ENCODE measurements around the gene CORO2B.

Gene CORO2B

GRCh38 chr15:68631601-68632051, 52.8 kb downstream of the CORO2B start:
- Histone ChIP-seq H3K36me3 (ENCODE audit: control insufficient read depth, insufficient read depth, low read length) (no peaks in the 10 kb centered on the region), H3K27ac (ENCODE audit: low read depth, low read length) (no peak overlapping the region), H3K27me3 (ENCODE audit: control insufficient read depth, insufficient read depth, low read length) (no peaks in the 10 kb centered on the region; the same call in 1 of the 2 replicates), H3K9me3 (ENCODE audit: control insufficient read depth, insufficient read depth, low read length) (no peaks in the 10 kb centered on the region), H3K4me3 (ENCODE audit: low read depth, low read length) (no peak overlapping the region), H3K9ac (ENCODE audit: low read depth, low read length) (no peak overlapping the region), H3K4me1 (ENCODE audit: control insufficient read depth, insufficient read depth, low read length) (no peaks in the 10 kb centered on the region)

GRCh38 chr15:68632101-68632500, 53.3 kb downstream of the CORO2B start:
- no peaks in the 10 kb centered on the region for H3K9me3 ChIP-seq (ENCODE audit: control insufficient read depth, insufficient read depth, low read length)
- no peaks in the 10 kb centered on the region; the same call in 1 of the 2 replicates for H3K27me3 ChIP-seq (ENCODE audit: control insufficient read depth, insufficient read depth, low read length)
- no peaks in the 10 kb centered on the region for H3K4me1 ChIP-seq (ENCODE audit: control insufficient read depth, insufficient read depth, low read length)
- H3K4me3 ChIP-seq (ENCODE audit: low read depth, low read length) = no peak overlapping the region
- no peak overlapping the region for H3K9ac ChIP-seq (ENCODE audit: low read depth, low read length)
- no peak overlapping the region for H3K27ac ChIP-seq (ENCODE audit: low read depth, low read length)
- H3K36me3 ChIP-seq (ENCODE audit: control insufficient read depth, insufficient read depth, low read length) = no peaks in the 10 kb centered on the region

- Histone ChIP-seq H3K4me3 (ENCODE audit: low read depth, low read length) (no peak overlapping the region), H3K36me3 (ENCODE audit: control insufficient read depth, insufficient read depth, low read length) (no peaks in the 10 kb centered on the region), H3K9me3 (ENCODE audit: control insufficient read depth, insufficient read depth, low read length) (no peaks in the 10 kb centered on the region), H3K27me3 (ENCODE audit: control insufficient read depth, insufficient read depth, low read length) (no peaks in the 10 kb centered on the region), H3K27ac (ENCODE audit: low read depth, low read length) (no peak overlapping the region), H3K9ac (ENCODE audit: low read depth, low read length) (no peak overlapping the region), H3K4me1 (ENCODE audit: control insufficient read depth, insufficient read depth, low read length) (no peaks in the 10 kb centered on the region)
These were observed 54.7 kb downstream of the CORO2B start for GRCh38 chr15:68633231-68634121.

GRCh38 chr15:68634122-68634482, 55.3 kb downstream of the CORO2B start:
- Histone ChIP-seq H3K4me1 (ENCODE audit: control insufficient read depth, insufficient read depth, low read length) (no peaks in the 10 kb centered on the region), H3K9me3 (ENCODE audit: control insufficient read depth, insufficient read depth, low read length) (no peaks in the 10 kb centered on the region), H3K4me3 (ENCODE audit: low read depth, low read length) (no peak overlapping the region), H3K27me3 (ENCODE audit: control insufficient read depth, insufficient read depth, low read length) (no peaks in the 10 kb centered on the region), H3K9ac (ENCODE audit: low read depth, low read length) (no peak overlapping the region), H3K27ac (ENCODE audit: low read depth, low read length) (no peak overlapping the region), H3K36me3 (ENCODE audit: control insufficient read depth, insufficient read depth, low read length) (no peaks in the 10 kb centered on the region)

- Histone ChIP-seq H3K27me3 (ENCODE audit: control insufficient read depth, insufficient read depth, low read length) (no peaks in the 10 kb centered on the region), H3K27ac (ENCODE audit: low read depth, low read length) (no peak overlapping the region), H3K4me1 (ENCODE audit: control insufficient read depth, insufficient read depth, low read length) (no peaks in the 10 kb centered on the region), H3K9me3 (ENCODE audit: control insufficient read depth, insufficient read depth, low read length) (no peaks in the 10 kb centered on the region), H3K4me3 (ENCODE audit: low read depth, low read length) (no peak overlapping the region), H3K36me3 (ENCODE audit: control insufficient read depth, insufficient read depth, low read length) (no peaks in the 10 kb centered on the region), H3K9ac (ENCODE audit: low read depth, low read length) (no peak overlapping the region)
These were observed 55.7 kb downstream of the CORO2B start for GRCh38 chr15:68634531-68634930.

GRCh38 chr15:68635141-68635540, 56.3 kb downstream of the CORO2B start:
- H3K27ac ChIP-seq (ENCODE audit: low read depth, low read length) = no peak overlapping the region
- no peaks in the 10 kb centered on the region for H3K4me1 ChIP-seq (ENCODE audit: control insufficient read depth, insufficient read depth, low read length)
- no peaks in the 10 kb centered on the region for H3K36me3 ChIP-seq (ENCODE audit: control insufficient read depth, insufficient read depth, low read length)
- H3K9ac ChIP-seq (ENCODE audit: low read depth, low read length) = no peak overlapping the region
- H3K9me3 ChIP-seq (ENCODE audit: control insufficient read depth, insufficient read depth, low read length) = no peaks in the 10 kb centered on the region
- no peak overlapping the region for H3K4me3 ChIP-seq (ENCODE audit: low read depth, low read length)
- no peaks in the 10 kb centered on the region for H3K27me3 ChIP-seq (ENCODE audit: control insufficient read depth, insufficient read depth, low read length)

GRCh38 chr15:68636256-68636655, 57.5 kb downstream of the CORO2B start:
- no peak overlapping the region for H3K27ac ChIP-seq (ENCODE audit: low read depth, low read length)
- H3K4me1 ChIP-seq (ENCODE audit: control insufficient read depth, insufficient read depth, low read length) = no peaks in the 10 kb centered on the region; the same call in 1 of the 2 replicates
- H3K27me3 ChIP-seq (ENCODE audit: control insufficient read depth, insufficient read depth, low read length) = no peaks in the 10 kb centered on the region

GRCh38 chr15:68637767-68638404, 59.1 kb downstream of the CORO2B start:
- Histone ChIP-seq H3K9ac (ENCODE audit: low read depth, low read length) (no peak overlapping the region), H3K36me3 (ENCODE audit: control insufficient read depth, insufficient read depth, low read length) (no peaks in the 10 kb centered on the region), H3K4me1 (ENCODE audit: control insufficient read depth, insufficient read depth, low read length) (no peaks in the 10 kb centered on the region; the same call in 1 of the 2 replicates), H3K27ac (ENCODE audit: low read depth, low read length) (no peak overlapping the region), H3K9me3 (ENCODE audit: control insufficient read depth, insufficient read depth, low read length) (no peaks in the 10 kb centered on the region), H3K4me3 (ENCODE audit: low read depth, low read length) (no peak overlapping the region), H3K27me3 (ENCODE audit: control insufficient read depth, insufficient read depth, low read length) (no peaks in the 10 kb centered on the region)

More at GRCh38 chr15:68636256-68636655, 57.5 kb downstream of the CORO2B start:
- Histone ChIP-seq H3K9ac (ENCODE audit: low read depth, low read length) (no peak overlapping the region), H3K4me3 (ENCODE audit: low read depth, low read length) (no peak overlapping the region), H3K9me3 (ENCODE audit: control insufficient read depth, insufficient read depth, low read length) (no peaks in the 10 kb centered on the region), H3K36me3 (ENCODE audit: control insufficient read depth, insufficient read depth, low read length) (no peaks in the 10 kb centered on the region)

GRCh38 chr15:68638953-68639515, 60.2 kb downstream of the CORO2B start:
- no peaks in the 10 kb centered on the region; the same call in 1 of the 2 replicates for H3K4me1 ChIP-seq (ENCODE audit: control insufficient read depth, insufficient read depth, low read length)
- H3K27me3 ChIP-seq (ENCODE audit: control insufficient read depth, insufficient read depth, low read length) = no peaks in the 10 kb centered on the region
- H3K4me3 ChIP-seq (ENCODE audit: low read depth, low read length) = no peak overlapping the region
- H3K9ac ChIP-seq (ENCODE audit: low read depth, low read length) = no peak overlapping the region
- no peaks in the 10 kb centered on the region for H3K9me3 ChIP-seq (ENCODE audit: control insufficient read depth, insufficient read depth, low read length)
- H3K36me3 ChIP-seq (ENCODE audit: control insufficient read depth, insufficient read depth, low read length) = no peaks in the 10 kb centered on the region
- H3K27ac ChIP-seq (ENCODE audit: low read depth, low read length) = no peak overlapping the region

GRCh38 chr15:68639926-68640600, 61.3 kb downstream of the CORO2B start:
- Histone ChIP-seq H3K4me1 (ENCODE audit: control insufficient read depth, insufficient read depth, low read length) (no peaks in the 10 kb centered on the region; the same call in 1 of the 2 replicates), H3K27ac (ENCODE audit: low read depth, low read length) (no peak overlapping the region), H3K36me3 (ENCODE audit: control insufficient read depth, insufficient read depth, low read length) (no peaks in the 10 kb centered on the region), H3K27me3 (ENCODE audit: control insufficient read depth, insufficient read depth, low read length) (no peaks in the 10 kb centered on the region), H3K4me3 (ENCODE audit: low read depth, low read length) (no peak overlapping the region), H3K9me3 (ENCODE audit: control insufficient read depth, insufficient read depth, low read length) (no peaks in the 10 kb centered on the region), H3K9ac (ENCODE audit: low read depth, low read length) (no peak overlapping the region)

All from HUES48 (cell line).